Stimulated activated CD8-positive, alpha-beta memory T cell treated with anti-CD3 and anti-CD28 coated beads, Interleukin-7, amount 100 ng/mL, for 48 hours (primary cell): ENCODE results near the gene RPL39.
"Not testable (repeated sequence)": the region's sequence is repeated elsewhere in the genome, so short reads cannot be mapped to it uniquely, and the experiment has no call there.

ENCODE experiments used
- DNase-seq, 2 donors: peaks; one replicate each; pipeline ENCODE4 v3.0.0-alpha.2; 2020; ENCODE audit warnings: low read depth in 1 of 2; ENCODE audit errors: extremely low read depth in 1 of 2

Gene RPL39

GRCh38 chrX:119791437-119792231 lies at the start of gene RPL39:
TSS of gene RPL39 (minus strand) at chrX:119791630. CDS start at chrX:119791576, 54 bp downstream.
- DNase-seq, result peak; percentile 56 to 77

DNA sequence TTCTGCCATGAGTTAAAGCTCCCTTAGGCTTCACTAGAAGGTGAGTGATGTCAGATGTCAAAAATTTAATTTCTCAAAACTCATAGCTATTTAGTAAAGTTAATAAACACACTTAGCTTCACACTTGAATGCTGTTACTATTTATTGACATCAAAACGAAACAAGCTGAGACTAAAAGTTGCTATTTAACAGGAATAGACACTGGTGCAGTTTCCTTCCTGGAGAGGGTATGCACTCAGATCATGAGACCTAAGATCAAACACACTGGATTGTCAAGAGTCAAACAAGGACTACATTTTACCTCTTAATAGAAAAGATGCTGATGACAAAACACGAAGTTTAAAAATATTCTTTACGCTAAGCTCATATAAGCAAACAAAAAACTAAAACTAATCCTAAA lies 42.5 kb upstream of the RPL39 start:
- no peak for DNase-seq

- DNase-seq, result no peak
These were observed 37.0 kb upstream of the RPL39 start for GRCh38 chrX:119828446-119828845.

GRCh38 chrX:119826399-119826959 lies 35.0 kb upstream of the RPL39 start:
- no peak for DNase-seq

DNA sequence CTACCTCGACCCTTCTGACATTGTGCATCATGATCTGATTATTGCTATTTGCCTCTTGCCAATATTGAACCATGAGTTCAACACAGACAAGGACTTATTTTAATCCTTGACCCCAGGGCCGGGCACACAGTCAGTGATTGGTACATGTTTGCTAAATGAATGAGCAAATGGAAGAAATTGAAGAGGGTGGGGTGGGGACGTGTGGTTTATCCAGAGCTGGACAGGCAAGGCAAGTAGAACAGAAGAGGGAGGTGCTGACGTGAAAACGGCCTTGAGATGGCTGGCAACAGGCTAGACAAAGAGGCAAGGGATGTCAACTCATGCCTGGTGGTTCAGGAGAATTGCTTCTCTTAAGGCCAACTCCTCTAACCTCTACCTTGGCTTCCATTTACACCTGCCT lies 32.8 kb upstream of the RPL39 start:
- not testable (repeated sequence) for DNase-seq

GRCh38 chrX:119821703-119822102 lies 30.3 kb upstream of the RPL39 start:
- not testable (repeated sequence) for DNase-seq

DNA sequence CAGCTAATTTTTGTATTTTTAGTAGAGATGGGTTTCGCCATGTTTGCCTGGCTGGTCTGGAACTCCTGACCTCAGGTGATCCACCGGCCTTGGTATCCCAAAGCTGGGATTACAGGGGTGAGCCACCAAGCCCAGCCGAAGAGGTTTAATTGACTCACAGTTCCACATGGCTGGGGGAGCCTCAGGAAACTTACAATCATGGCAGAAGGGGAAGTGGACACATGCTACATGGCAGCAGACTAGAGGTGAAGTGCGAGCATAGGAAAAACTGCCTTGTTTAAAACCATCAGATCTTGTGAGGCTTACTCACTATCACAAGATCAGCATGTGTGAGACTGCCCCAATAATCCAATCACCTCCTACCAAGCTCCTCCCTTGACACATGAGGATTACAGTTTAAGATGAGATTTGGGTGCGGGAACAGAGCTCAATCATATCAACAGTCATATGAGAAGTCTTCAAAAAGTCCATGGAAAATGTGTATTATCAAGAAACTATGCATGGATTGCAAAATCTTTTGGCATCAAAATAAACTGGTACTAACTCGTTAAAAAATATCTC lies 25.8 kb upstream of the RPL39 start:
- no peak for DNase-seq

DNA sequence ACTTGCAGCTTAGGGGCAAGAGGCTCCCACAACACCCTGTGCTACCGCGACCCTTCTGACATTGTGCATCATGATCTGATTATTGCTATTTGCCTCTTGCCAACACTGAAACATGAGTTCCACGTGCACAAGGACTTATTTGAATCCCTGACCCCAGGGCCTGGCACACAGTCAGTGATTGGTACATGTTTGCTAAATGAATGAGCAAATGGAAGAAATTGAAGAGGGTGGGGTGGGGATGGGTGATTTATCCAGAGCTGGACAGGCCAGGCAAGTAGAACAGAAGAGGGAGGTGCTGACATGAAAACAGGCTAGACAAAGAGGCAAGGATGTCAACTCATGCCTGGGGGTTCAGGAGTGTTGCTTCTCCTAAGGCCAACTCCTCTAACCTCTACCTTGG lies 24.9 kb upstream of the RPL39 start:
- no peak for DNase-seq

GRCh38 chrX:119809185-119809666 lies 17.8 kb upstream of the RPL39 start:
- DNase-seq, result no peak

- DNase-seq, result not testable (repeated sequence)
These were observed 17.0 kb upstream of the RPL39 start for GRCh38 chrX:119808461-119808860.

- no peak for DNase-seq
These were observed 11.1 kb upstream of the RPL39 start for GRCh38 chrX:119802546-119802945.

DNA sequence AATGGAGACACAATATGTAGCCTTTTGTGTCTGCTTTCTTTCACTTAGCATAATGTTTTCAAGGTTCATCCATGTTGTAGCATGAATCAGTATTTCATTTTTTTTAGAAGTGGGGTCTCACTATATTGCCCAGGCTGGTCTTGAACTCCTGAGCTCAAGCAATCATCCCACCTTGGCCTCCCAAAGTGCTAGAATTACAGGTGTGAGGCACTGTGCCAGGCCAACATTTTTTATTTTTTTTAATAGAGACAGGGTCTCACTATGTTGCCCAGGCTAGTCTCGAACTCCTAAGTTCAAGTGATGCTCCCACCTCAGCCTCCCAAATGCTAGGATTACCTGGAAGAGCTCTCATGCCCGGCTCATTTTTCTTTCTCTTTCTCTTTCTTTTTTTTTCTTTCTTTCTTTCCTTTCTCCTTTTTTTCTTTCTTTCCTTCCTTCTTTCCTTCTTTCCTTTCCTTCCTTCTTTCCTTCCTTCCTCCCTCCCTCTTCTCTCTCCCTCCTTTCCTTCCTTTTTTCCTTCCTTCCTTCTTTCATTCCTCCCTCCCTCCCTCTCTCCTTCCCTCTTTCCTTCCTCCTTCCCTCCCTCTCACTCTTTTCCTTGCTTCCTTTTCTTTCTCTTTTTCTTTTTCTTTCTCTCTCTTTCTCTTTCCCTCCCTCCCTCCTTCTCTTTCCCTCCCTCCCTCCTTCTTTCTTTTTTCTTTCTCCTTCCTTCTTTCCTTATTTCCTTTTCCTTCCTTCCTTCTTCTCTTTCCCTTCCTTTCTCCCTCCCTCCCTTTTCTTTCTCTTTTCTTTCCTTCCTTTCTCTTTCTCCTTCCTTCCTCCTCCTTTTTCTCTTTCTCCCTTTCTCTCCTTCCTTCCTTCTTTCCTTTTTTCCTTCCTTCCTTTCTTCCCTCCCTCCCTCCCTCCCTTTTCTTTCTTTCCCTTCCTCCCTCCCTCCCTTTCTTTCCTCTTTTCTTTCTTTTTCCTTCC lies 10.1 kb upstream of the RPL39 start:
- no peak for DNase-seq

DNA sequence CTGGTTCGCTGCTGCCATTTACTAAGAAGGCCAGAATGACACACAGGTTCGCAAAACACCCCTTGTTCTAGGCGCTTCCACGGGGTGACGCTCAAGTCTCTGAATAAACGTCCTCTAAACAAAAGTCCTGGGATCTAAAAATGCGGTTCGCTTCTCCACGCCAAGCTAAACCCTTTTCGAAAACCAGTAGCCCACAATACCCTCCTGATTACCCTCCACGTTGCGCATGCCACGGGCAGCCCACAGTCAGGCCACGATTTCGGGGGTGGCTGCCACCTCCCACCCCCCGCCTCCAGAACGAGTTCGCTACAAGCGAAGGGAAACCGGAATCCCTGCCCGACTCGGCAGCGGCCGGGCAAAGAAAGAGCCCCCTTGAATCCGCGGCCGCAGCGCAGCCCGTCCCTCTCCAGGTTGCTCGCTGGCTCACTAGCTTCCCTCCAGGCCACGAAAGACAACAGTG lies 423 bp downstream of the RPL39 start:
- DNase-seq, result peak; percentile 5 to 8

GRCh38 chrX:119784747-119785446 lies 6.5 kb downstream of the RPL39 start:
- DNase-seq, result peak in 1 of 2 donors; percentile 14

- DNase-seq, result no peak
These were observed 8.4 kb downstream of the RPL39 start for GRCh38 chrX:119783026-119783425.

DNA sequence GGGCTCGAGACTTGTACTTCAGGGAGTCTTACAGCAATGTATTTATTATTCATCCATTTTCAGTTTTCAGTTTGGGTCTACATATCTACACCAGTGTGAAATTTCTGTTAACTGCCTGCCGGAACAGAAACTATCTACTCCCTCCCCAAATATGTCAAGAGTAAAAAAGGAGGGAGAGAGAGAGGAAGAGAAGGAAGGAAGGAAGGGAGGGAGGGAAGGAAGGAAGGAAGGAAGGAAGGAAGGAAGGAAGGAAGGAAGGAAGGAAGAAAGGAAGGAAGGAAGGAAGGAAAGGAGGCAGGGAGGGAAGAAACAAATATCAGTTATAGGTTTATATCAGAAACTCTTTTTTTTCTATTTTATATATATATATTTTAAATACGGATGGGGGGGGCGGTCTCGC lies 12.6 kb downstream of the RPL39 start:
- no peak for DNase-seq

- DNase-seq, result no peak
These were observed 15.8 kb downstream of the RPL39 start for GRCh38 chrX:119775517-119776238.

GRCh38 chrX:119769388-119769787 lies 22.0 kb downstream of the RPL39 start:
- DNase-seq, result not testable (repeated sequence)

DNA sequence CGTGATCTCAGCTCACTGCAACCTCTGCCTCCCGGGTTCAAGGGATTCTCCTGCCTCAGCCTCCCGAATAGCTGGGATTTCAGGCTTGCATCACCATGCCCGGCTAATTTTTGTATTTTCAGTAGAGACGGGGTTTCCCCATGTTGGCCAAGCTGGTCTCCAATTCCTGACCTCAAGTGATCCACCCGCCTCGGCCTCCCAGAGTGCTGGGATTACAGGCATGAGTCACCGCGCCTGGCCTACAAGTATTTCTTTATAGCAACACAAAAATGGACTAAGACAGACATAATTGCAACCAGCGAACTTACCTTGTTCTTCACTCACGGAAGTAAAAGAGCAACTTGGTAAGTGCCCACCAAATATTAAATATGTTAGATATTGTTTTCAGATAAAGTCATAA lies 23.0 kb downstream of the RPL39 start:
- not testable (repeated sequence) for DNase-seq
